ENCODE data around the gene TPCN2. TPM values are rescaled to one million over a fixed set of nuclear protein-coding genes. Genes with fewer than 3 reads are reported as not detected.
A peak's percentile ranks its signal among the peaks of the same experiment; 100 is the strongest.
"Not testable (repeated sequence)": the region's sequence is repeated elsewhere in the genome, so short reads cannot be mapped to it uniquely, and the experiment has no call there.

Gene TPCN2
- total RNA-seq, 4 donors from 2014 or later, result 18.7 to 34.5 (median 24.7) TPM

GRCh38 chr11:69071956-69072355, 23.2 kb downstream of the TPCN2 start:
- peaks cover 12 to 40% (median 37%) of the 10 kb centered on the region in 4 donors for H3K4me1 ChIP-seq
- H3K36me3 ChIP-seq, result peaks cover 28 to 72% (median 54%) of the 10 kb centered on the region in 4 donors
- H3K27ac ChIP-seq (replicated peaks in 1 of 4), result peak overlapping the region; percentile 83 to 88 (median 84)
- 79% methylated on average over 11 of the region's 13 CpGs for WGBS
- no peak for TF ChIP-seq EP300 (IDR thresholded peaks at IDR 0.05)
- TF ChIP-seq POLR2A (IDR thresholded peaks at IDR 0.05; ENCODE audit: low read depth), result no peak
- no peak for TF ChIP-seq POLR2AphosphoS5 (IDR thresholded peaks at IDR 0.05)
- TF ChIP-seq CTCF (IDR thresholded peaks at IDR 0.05), result no peak
- H3K27me3 ChIP-seq, result no peaks in the 10 kb centered on the region
- intact Hi-C loops (cut with DNase I), result no loop called here
- no peaks in the 10 kb centered on the region for H3K9me3 ChIP-seq
- DNase-seq (ENCODE audit: extremely low spot score), result no peak
- no peak overlapping the region for H3K4me3 ChIP-seq

- peaks cover 41 to 74% (median 58%) of the 10 kb centered on the region in 4 donors for H3K36me3 ChIP-seq
Measured at GRCh38 chr11:69073469-69073868, 24.7 kb downstream of the TPCN2 start.

GRCh38 chr11:69074375-69075140, 25.8 kb downstream of the TPCN2 start:
- Histone ChIP-seq H3K4me3 (no peak overlapping the region), H3K4me1 (peaks cover 12 to 37% (median 32%) of the 10 kb centered on the region in 4 donors), H3K27me3 (no peaks in the 10 kb centered on the region), H3K27ac (replicated peaks in 1 of 4) (peak overlapping the region; percentile 83 to 88 (median 84)), H3K9me3 (no peaks in the 10 kb centered on the region), H3K36me3 (peaks cover 48 to 85% (median 69%) of the 10 kb centered on the region in 4 donors)
- intact Hi-C loops (cut with DNase I), result no loop called here
- 90% methylated on average over 16 of the region's 20 CpGs for WGBS
- no peak for DNase-seq (ENCODE audit: extremely low spot score)
- TF ChIP-seq POLR2AphosphoS5 (IDR thresholded peaks at IDR 0.05) (no peak), EP300 (IDR thresholded peaks at IDR 0.05) (no peak)

More at GRCh38 chr11:69073469-69073868, 24.7 kb downstream of the TPCN2 start:
- Histone ChIP-seq H3K27ac (replicated peaks in 1 of 4) (peak overlapping the region; percentile 83 to 88 (median 84)), H3K4me3 (no peak overlapping the region), H3K27me3 (no peaks in the 10 kb centered on the region), H3K9me3 (no peaks in the 10 kb centered on the region), H3K4me1 (peaks cover 12 to 37% (median 32%) of the 10 kb centered on the region in 4 donors)
- intact Hi-C loops (cut with DNase I), result no loop called here
- no peak for DNase-seq (ENCODE audit: extremely low spot score)
- TF ChIP-seq POLR2A (IDR thresholded peaks at IDR 0.05; ENCODE audit: low read depth) (no peak), EP300 (IDR thresholded peaks at IDR 0.05) (no peak), POLR2AphosphoS5 (IDR thresholded peaks at IDR 0.05) (no peak), CTCF (IDR thresholded peaks at IDR 0.05) (no peak)
- WGBS, result 72% methylated on average over 8 of the region's 8 CpGs

GRCh38 chr11:69075421-69076128, 26.8 kb downstream of the TPCN2 start:
- DNase-seq (ENCODE audit: extremely low spot score), result peak; percentile 93
- H3K27me3 ChIP-seq, result no peaks in the 10 kb centered on the region
- TF ChIP-seq CTCF (IDR thresholded peaks at IDR 0.05) (no peak), POLR2AphosphoS5 (IDR thresholded peaks at IDR 0.05) (peak; percentile 89 to 91)
- peak overlapping the region; percentile 83 to 88 (median 84) for H3K27ac ChIP-seq (replicated peaks in 1 of 4)
- H3K4me1 ChIP-seq, result peaks cover 12 to 44% (median 38%) of the 10 kb centered on the region in 4 donors
- no peak overlapping the region for H3K4me3 ChIP-seq
- H3K36me3 ChIP-seq, result peaks cover 52 to 86% (median 74%) of the 10 kb centered on the region in 4 donors
- intact Hi-C loops (cut with DNase I), result no loop called here
- no peaks in the 10 kb centered on the region for H3K9me3 ChIP-seq
- 53% methylated on average over 16 of the region's 18 CpGs for WGBS

- no peak for DNase-seq (ENCODE audit: extremely low spot score)
- H3K27ac ChIP-seq (replicated peaks in 1 of 4), result peak overlapping the region; percentile 83 to 88 (median 84)
- intact Hi-C loops (cut with DNase I), result no loop called here
- H3K9me3 ChIP-seq, result no peaks in the 10 kb centered on the region
- WGBS, result 72% methylated on average over 12 of the region's 20 CpGs
- H3K4me3 ChIP-seq, result no peak overlapping the region
- H3K36me3 ChIP-seq, result peaks cover 48 to 86% (median 73%) of the 10 kb centered on the region in 4 donors
- TF ChIP-seq EP300 (IDR thresholded peaks at IDR 0.05), result no peak
- no peak for TF ChIP-seq POLR2AphosphoS5 (IDR thresholded peaks at IDR 0.05)
- TF ChIP-seq POLR2A (IDR thresholded peaks at IDR 0.05; ENCODE audit: low read depth), result no peak
- no peak for TF ChIP-seq CTCF (IDR thresholded peaks at IDR 0.05)
- H3K4me1 ChIP-seq, result peaks cover 12 to 44% (median 41%) of the 10 kb centered on the region in 4 donors
- no peaks in the 10 kb centered on the region for H3K27me3 ChIP-seq
Measured at GRCh38 chr11:69076129-69076791, 27.5 kb downstream of the TPCN2 start.

GRCh38 chr11:69076977-69077376, 28.2 kb downstream of the TPCN2 start:
- H3K27me3 ChIP-seq; H3K4me3 ChIP-seq; intact Hi-C loops (cut with DNase I); H3K9me3 ChIP-seq; DNase-seq (ENCODE audit: extremely low spot score): not testable (repeated sequence)
- Histone ChIP-seq H3K27ac (replicated peaks in 1 of 4) (peak overlapping the region in 1 of 4 donors; percentile 83), H3K36me3 (peaks cover 40 to 86% (median 73%) of the 10 kb centered on the region in 4 donors), H3K4me1 (peaks cover 12 to 44% (median 41%) of the 10 kb centered on the region in 4 donors)
- WGBS, result 68% methylated on average over 6 of the region's 6 CpGs

All from esophagus muscularis mucosa (tissue), 4 donors.